Measurements from ENCODE around the gene PCDHAC1.
"Not testable (repeated sequence)": the region's sequence is repeated elsewhere in the genome, so short reads cannot be mapped to it uniquely, and the experiment has no call there.

PCDHAC1 gene, protein sequence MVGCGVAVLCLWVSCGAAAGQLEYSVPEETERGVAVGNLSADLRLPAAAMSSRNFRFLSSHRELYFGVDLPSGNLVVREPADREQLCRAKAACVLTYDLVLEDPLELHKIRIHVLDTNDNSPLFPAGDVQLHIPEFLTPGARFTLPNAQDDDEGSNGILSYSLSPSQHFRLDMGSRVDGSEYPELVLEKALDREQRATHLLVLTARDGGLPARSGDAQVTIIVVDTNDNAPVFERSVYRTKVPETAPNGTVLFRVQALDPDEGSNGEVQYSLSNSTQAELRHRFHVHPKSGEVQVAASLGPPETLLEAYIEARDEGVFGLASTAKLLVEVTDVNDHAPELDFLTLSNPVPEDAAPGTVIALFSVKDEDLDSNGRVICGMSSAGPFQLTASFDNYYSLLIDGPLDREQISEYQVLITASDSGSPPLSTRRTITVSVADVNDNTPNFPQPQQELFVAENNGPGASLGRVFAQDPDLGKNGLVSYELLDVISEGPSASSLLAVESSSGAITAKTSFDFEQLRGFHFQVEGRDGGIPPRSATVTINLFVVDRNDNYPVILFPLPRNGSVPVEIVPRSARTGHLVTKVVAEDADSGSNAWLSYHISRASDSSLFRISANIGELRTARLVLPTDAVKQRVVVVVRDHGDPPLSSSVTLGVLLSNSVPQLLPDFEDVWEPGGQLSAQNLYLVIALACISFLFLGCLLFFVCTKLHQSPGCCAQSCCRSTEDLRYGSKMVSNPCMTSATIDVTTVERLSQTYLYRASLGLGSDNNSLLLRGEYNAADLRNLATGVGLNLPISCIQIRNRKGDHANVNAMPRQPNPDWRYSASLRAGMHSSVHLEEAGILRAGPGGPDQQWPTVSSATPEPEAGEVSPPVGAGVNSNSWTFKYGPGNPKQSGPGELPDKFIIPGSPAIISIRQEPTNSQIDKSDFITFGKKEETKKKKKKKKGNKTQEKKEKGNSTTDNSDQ

DNA sequence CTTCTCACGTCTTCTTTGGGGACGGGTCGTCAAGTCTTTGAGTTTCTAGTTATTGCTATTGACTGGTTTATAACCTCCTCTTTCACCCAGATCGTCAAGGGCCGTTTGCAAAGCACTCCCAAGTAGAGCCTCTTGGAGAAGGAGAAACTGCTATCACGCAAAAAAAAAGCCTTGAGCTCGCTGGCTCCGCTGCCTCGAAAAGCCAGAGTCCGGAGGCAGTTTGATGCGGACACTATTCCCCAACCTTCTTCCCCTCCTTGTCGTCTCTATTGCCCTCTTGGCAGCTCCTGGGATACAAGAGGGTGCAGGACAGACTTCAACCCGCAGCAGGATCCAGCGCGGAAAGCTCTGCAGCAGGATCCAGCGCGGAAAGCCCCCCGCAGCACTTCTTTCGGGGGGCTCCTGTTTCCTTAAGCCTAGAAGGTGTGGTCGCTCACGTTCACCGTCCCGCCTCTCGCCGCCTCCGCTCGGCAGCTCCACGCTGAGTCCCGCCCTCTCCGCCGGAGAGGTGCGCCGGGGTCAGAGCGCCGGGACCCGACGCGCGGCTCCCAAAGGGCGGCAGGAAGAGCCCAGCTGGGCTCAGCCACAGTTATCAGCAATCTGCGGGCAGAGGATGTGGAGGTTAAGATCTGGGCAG, at the start of gene PCDHAC1:
TSS of gene PCDHAC1 (plus strand) at position 494 of the 637 bp plus-strand sequence. CDS start 594 bp downstream, outside the sequence.
- DNase-seq, result no peak

DNA sequence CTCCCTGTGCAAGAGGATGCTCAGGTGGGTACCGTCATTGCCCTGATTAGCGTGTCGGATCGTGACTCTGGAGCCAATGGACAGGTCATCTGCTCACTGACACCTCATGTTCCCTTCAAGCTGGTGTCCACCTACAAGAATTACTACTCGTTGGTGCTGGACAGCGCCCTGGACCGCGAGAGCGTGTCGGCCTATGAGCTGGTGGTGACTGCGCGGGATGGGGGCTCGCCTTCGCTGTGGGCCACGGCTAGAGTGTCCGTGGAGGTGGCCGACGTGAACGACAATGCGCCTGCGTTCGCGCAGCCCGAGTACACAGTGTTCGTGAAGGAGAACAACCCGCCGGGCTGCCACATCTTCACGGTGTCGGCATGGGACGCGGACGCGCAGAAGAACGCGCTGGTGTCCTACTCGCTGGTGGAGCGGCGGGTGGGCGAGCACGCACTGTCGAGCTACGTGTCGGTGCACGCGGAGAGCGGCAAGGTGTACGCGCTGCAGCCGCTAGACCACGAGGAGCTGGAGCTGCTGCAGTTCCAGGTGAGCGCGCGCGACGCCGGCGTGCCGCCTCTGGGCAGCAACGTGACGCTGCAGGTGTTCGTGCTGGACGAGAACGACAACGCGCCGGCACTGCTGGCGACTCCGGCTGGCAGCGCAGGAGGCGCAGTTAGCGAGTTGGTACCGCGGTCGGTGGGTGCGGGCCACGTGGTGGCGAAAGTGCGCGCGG, 49.4 kb upstream of the PCDHAC1 start:
- DNase-seq, result not testable (repeated sequence)

DNA sequence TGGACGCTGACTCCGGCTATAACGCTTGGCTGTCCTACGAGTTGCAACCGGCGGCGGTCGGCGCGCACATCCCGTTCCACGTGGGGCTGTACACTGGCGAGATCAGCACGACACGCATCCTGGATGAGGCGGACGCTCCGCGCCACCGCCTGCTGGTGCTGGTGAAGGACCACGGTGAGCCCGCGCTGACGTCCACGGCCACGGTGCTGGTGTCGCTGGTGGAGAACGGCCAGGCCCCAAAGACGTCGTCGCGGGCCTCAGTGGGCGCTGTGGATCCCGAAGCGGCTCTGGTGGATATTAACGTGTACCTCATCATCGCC, 48.9 kb upstream of the PCDHAC1 start:
- no peak for DNase-seq

DNA sequence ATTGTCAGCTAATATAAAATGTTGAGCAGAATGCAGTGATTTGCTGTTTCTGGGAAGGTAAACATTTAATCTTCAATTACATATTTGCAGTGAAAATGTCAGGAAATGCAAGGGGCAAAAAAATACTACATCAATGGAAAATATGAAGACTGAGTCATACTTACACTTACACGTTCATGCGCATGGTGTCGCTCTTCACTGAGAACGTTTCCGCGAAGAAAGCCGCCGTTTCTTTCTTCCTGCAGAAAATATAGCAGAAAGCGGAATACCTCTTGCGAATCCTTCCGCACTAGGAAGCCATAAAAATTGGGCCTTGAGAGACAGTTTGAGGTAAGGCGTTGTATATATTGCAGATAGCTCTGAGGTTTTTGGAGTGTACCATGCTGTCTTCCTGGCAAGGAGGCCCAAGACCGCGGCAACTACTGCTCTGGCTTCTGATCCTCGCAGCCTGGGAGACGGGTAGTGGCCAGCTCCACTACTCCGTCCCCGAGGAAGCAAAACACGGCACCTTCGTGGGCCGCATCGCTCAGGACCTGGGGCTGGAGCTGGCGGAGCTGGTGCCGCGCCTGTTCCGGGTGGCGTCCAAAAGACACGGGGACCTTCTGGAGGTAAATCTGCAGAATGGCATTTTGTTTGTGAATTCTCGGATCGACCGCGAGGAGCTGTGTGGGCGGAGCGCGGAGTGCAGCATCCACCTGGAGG, 44.1 kb upstream of the PCDHAC1 start, which contains the start of gene PCDHA13:
TSS of gene PCDHA13 (plus strand) at position 236 of the 702 bp plus-strand sequence. CDS start at position 381, 145 bp downstream.
- DNase-seq, result no peak

DNA sequence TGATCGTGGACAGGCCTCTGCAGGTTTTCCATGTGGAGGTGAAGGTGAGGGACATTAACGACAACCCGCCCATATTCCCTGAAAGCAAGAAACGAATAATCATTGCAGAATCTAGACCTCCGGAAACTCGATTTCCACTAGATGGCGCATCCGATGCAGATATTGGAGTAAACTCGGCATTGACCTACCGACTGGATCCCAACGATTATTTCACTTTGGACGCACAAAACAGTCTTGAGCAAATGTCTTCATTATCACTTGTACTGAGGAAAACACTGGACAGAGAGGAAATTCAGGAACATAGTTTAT, 43.6 kb upstream of the PCDHAC1 start:
- no peak for DNase-seq

DNA sequence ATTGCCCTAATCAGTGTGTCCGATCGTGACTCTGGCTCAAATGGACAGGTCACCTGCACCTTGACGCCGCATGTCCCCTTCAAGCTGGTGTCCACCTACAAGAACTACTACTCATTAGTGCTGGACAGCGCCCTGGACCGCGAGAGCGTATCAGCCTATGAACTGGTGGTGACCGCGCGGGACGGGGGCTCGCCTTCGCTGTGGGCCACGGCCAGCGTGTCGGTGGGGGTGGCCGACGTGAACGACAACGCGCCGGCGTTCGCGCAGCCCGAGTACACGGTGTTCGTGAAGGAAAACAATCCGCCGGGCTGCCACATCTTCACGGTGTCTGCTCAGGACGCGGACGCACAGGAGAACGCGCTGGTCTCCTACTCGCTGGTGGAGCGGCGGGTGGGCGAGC, 42.7 kb upstream of the PCDHAC1 start:
- no peak for DNase-seq

DNA sequence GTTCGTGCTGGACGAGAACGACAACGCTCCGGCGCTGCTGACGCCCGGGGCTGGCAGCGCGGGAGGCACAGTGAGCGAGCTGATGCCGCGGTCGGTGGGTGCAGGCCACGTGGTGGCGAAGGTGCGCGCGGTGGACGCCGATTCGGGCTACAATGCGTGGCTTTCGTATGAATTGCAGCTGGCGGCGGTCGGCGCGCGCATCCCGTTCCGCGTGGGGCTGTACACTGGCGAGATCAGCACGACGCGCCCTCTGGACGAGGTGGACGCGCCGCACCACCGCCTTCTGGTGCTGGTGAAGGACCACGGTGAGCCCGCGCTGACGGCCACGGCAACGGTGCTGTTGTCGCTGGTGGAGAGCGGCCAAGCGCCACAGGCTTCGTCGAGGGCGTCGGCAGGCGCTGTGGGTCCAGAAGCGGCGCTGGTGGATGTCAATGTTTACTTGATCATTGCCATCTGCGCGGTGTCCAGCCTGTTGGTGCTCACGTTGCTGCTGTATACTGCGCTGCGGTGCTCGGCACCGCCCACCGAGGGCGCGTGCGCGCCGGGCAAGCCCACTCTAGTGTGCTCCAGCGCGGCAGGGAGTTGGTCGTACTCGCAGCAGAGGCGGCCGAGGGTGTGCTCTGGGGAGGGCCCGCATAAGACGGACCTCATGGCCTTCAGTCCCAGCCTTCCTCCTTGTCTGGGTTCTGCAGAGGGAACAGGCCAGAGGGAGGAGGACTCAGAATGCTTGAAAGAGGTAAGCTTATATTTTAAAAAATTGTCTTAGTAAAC, 42.0 kb upstream of the PCDHAC1 start:
- no peak for DNase-seq

DNA sequence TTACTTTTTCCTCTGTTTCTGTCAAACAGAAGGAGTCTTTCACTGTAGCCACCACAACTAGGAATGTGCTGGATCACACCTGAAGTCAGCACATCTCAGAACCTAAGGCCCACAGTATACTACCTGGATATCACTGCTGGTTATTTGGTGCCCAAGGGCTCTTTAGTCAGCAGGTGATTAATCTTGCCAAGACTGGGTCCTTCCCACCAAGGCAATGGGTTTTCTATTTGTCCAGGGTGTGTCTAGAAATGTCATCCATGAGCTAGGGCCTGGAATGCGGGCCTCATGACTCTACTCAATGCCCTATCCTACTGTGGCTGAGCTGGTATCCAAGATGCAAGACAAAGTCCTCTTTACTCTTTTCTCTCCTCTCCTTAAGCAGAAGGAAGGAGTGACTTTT, 9.8 kb upstream of the PCDHAC1 start:
- no peak for DNase-seq

DNA sequence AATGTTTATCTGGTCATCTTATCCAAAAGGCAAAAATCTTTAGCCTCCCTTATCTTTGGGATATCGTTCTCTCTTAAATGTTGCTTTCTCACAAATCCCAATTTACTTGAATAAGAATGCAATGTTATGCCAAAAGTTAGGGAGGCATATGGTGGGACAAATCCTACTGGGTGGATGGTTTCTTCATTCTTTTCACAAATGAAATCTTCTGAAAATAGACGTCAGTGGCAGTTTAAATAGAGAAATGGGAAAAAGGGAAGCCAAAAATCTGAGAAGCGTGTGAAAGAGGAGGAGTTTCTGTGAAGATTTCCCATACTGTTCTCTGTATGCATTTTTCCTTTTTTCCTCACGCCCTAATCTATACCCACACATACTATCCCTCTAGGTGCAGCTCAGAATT, 2.5 kb upstream of the PCDHAC1 start:
- DNase-seq, result no peak

DNA sequence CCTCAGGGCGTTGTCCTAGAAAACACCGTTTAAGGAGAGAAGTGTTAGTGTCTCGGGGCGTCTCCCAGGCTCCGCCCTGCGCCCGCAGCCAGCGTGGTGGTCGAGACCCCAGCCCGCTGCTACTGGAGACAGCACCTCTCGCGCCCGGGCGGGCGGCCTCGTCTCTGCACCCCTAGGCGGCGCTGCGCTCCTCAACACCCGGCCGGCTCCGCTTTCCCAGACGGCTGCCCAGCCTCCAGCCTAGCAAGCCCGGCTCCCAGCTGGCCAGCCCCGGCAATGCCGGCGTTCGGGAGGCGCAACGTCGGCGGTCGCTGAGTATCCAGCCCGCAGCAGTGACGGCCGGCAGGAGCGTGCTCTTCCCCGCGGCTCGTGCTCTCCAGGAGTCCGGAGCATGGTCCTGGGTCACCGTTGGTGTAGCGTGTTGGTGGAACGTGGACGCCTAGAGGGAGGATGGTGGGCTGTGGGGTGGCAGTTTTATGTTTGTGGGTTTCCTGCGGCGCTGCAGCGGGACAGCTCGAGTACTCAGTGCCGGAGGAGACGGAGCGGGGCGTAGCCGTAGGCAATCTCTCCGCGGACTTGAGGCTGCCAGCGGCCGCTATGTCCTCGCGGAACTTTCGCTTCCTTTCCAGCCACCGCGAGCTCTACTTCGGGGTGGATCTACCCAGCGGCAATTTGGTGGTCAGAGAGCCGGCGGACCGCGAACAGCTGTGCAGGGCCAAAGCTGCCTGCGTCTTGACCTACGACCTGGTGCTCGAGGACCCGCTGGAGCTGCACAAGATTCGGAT, 536 bp downstream of the PCDHAC1 start:
- DNase-seq, result no peak

DNA sequence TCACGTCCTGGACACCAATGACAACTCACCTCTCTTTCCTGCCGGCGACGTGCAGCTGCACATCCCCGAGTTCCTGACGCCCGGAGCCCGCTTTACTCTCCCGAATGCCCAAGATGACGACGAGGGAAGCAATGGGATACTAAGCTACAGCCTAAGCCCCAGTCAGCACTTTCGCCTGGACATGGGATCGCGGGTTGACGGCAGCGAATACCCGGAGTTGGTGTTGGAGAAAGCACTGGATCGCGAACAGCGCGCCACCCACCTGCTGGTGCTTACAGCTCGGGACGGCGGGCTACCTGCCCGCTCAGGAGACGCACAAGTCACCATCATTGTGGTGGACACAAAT, 1.1 kb downstream of the PCDHAC1 start:
- DNase-seq, result no peak

DNA sequence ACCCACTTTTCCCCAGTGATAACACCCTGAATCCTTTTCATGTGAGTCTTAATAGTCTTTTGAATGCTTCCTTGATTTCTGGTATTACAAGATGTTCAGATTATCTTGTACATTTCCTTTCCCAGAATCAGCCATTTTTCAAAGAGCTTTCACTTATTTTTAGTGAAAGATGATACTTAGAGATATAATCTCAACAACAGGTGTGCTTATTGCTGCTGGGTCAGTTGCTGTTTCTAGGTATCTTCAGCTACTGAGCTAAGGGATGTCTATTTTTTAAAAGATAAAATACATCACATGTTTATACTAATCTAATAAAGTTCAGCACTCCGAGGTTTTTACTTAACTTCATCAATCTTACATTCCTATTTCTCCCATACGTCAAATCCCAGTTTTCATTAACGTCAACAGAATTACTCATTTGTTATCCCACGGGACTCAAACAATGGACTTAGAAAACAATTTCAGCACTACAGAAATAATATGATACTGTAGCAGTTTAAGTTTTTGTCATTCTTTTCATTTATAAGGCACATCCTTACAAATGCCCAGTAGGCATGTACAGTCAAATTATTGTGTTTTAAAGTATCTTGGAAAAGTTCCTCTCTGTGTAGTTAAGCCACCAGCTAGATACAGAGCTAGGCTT, 9.0 kb downstream of the PCDHAC1 start:
- no peak for DNase-seq

DNA sequence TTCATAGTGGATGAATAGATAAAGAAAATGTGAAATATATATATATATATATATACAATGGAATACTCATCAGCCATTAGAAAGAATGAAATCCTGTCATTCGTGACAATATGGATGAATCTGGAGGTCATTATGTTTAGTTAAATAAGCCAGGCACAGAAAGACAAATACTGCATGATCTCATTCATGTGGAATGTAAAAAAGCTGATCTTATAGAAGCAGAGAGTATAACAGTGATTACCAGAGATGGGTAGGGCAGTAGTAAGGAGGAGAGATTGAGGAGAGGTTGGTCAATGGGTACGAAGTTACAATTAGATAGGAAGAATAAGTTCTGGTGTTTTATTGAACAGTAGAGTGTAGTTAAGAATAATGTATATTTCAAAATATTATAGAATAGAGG, 20.5 kb downstream of the PCDHAC1 start:
- no peak for DNase-seq

DNA sequence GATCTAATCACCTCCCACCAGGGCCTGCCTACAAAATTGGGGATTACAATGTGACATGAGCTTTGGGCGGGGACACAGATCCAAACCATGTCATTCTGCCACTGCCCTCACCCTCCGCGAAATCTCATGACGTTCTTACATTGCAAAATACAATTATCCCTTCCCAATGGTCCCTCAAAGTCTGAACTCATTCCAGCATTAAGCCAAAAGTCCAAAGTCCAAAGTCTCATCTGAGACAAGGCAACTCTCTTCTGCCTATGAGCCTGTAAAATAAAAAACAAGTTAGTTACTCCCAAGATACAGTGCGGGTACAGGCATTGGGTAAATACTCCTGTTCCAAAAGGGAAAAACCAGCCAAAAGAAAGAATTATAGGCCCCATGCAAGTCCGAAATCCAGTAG, 25.5 kb downstream of the PCDHAC1 start:
- no peak for DNase-seq

DNA sequence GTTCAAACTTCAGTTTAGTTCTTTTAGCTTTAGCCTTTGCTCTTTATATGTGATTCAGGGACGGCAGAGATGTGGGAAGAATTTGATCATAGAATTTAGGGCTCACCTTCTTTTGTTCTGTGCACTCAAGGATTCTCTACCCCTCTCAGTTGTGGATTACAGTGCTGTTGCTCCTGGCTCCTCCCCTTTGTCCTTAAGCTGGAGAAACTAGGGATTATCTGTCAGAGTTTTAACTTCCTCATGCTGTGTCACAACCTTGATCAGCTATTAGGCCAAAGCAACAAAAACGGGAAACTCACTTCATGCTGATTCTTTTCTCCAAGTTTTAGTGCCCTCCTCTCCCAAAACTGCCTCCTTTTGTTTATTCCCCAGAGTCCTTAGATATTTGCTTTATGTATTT, 27.1 kb downstream of the PCDHAC1 start:
- DNase-seq, result no peak

DNA sequence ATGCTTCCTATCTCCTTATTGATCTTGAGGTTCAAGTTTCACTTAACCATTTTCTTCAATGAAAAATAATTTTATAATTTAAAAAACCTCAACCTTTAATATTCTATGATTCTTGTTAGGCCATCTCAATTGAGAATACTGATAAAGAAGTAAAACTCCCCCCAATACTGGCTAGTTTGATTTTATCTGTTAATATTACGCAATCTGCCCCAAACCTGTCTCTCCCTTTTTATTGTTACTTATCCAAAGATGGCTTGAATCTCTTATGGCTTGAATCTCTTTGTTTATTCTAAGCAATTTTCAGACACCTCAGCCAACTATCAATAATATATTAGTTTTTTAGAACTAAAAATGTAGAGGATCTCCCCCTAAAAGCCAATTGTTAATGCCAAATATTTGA, 36.1 kb downstream of the PCDHAC1 start:
- no peak for DNase-seq

DNA sequence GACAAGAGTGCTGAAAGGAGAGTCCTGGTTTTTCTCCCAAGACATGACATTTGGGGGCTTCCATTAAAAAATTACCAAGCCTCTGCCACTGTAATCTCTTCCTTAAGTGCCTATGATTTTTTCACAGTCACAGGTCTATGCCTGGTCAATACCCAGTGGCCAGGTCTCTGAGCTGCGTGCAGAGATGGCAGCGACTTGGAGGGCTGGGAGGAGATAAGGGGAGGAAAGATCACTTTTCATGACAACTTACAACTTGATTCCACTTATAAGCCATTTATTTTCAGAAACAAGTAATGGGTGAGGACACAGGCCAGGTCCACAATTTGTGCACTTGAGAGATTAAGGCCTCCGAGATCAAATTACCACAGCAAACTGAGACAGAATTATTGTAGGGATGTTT, 38.3 kb downstream of the PCDHAC1 start:
- no peak for DNase-seq

DNA sequence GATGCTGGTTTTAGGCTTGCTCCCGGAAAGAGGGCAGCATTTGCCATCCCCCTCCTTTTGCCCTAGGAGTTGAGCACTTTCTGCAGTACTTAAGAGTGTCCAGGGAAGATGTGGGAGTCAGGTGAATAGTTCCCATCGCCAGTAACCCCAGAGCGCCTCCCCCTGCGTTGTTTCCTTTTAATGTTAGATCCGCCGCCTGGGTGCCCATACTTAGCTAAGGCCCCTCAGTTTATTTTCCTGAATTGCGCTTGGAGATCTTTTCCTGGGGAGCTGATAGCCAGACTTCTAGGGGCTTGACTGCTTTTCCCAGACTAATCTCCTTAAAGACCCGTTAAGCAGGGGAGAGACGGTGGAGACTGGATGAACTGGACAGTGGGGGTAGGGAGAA, 39.8 kb downstream of the PCDHAC1 start:
- no peak for DNase-seq

DNA sequence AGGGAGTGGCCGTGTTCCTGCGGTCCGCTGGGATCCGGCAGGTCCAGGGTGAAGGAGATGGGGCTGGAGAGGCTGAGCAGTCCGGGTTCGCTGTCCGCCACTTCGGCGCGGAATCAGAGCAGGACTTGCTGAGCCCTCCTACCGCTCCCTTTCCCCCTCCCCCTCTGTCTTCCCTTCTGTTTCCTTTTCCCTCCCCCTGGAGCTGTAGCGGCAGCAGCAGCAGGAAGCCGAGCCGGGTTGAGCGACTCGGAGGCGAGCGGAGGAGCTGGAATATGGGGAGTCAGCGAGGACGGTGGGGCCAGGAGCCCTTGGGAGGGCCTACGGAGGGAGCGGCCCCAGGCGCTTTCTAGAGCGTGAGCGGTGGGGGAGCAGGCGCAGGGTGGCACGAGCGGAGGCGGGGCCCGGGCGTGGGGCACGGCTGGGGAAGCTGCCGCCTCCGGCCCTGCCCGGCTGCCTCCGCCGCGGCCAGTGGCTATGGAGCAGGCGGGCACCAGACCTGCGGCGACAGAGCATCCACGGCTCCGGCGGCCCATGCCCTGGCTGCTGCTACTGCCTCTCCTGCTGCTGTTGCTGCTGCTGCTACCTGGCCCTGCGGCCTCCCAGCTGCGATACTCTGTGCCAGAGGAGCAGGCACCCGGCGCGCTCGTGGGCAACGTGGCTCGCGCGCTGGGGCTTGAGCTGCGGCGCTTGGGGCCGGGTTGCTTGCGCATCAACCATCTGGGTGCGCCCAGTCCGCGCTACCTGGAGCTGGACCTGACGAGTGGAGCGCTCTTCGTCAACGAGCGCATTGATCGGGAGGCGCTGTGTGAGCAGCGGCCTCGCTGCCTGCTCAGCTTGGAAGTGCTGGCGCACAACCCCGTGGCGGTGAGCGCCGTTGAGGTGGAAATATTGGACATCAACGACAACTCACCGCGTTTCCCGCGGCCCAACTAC, 40.5 kb downstream of the PCDHAC1 start, which contains the start of gene PCDHAC2:
TSS of gene PCDHAC2 (plus strand) at position 184 of the 933 bp plus-strand sequence. CDS start at position 475, 291 bp downstream.
- no peak for DNase-seq
